H9 (cell line): ENCODE results near the gene INPP5A. TPM values are rescaled to one million over a fixed set of nuclear protein-coding genes. Genes with fewer than 3 reads are reported as not detected.

Experiments used
- DNase-seq: peaks from one replicate; pipeline ENCODE4 v3.0.0-alpha.2; 2017
- H2AFZ ChIP-seq: one replicate; pipeline ENCODE4 v1.6.1; 2013; ENCODE audit warnings: mild to moderate bottlenecking, low read length, control low read depth, moderate library complexity
- H2AK5ac ChIP-seq: 2 replicates; pipeline ENCODE4 v1.6.1; 2013; ENCODE audit warnings: low read length, control low read depth, mixed read lengths; ENCODE audit not compliant: insufficient read length
- H2BK120ac ChIP-seq: one replicate; pipeline ENCODE4 v1.6.1; 2013; ENCODE audit warnings: low read depth, mild to moderate bottlenecking, low read length, control low read depth, inconsistent platforms; ENCODE audit not compliant: poor library complexity, severe bottlenecking
- H2BK12ac ChIP-seq: 2 replicates; pipeline ENCODE4 v1.6.1; 2013; ENCODE audit warnings: low read length, control low read depth, mixed read lengths, low read depth; ENCODE audit not compliant: insufficient read length
- H2BK15ac ChIP-seq: 2 replicates; pipeline ENCODE4 v1.6.1; 2013; ENCODE audit warnings: low read depth, low read length, control low read depth
- H2BK20ac ChIP-seq: one replicate; pipeline ENCODE4 v1.6.1; 2013; ENCODE audit warnings: low read depth, mild to moderate bottlenecking, low read length, control low read depth, inconsistent platforms; ENCODE audit not compliant: poor library complexity, severe bottlenecking
- H2BK5ac ChIP-seq: 2 replicates; pipeline ENCODE4 v1.6.1; 2013; ENCODE audit warnings: low read length, control low read depth, mixed read lengths; ENCODE audit not compliant: insufficient read length
- H3K14ac ChIP-seq: 2 replicates; pipeline ENCODE4 v1.6.1; 2013; ENCODE audit warnings: low read length, control low read depth; ENCODE audit not compliant: insufficient read depth
- H3K18ac ChIP-seq: 2 replicates; pipeline ENCODE4 v1.6.1; 2013; ENCODE audit warnings: low read depth, mild to moderate bottlenecking, mixed read lengths, low read length, control low read depth; ENCODE audit not compliant: insufficient read length
- H3K23ac ChIP-seq: 2 replicates; pipeline ENCODE4 v1.6.1; 2013; ENCODE audit warnings: low read length, control low read depth, mixed read lengths, low read depth; ENCODE audit not compliant: insufficient read length
- H3K23me2 ChIP-seq: 2 replicates; pipeline ENCODE4 v1.6.1; 2013; ENCODE audit warnings: low read depth, mild to moderate bottlenecking, mixed read lengths, low read length, control low read depth; ENCODE audit not compliant: insufficient read length, poor library complexity, severe bottlenecking
- H3K27ac ChIP-seq: 2 replicates; pipeline ENCODE4 v1.5.1; 2013; ENCODE audit warnings: low read length, control low read depth, mixed read lengths, low read depth; ENCODE audit not compliant: insufficient read length
- H3K27me3 ChIP-seq: 2 replicates; pipeline ENCODE4 v1.6.1; 2013; ENCODE audit warnings: low read length, control low read depth, inconsistent platforms; ENCODE audit not compliant: insufficient read depth
- H3K4ac ChIP-seq: 2 replicates; pipeline ENCODE4 v1.6.1; 2013; ENCODE audit warnings: low read depth, mild to moderate bottlenecking, control low read depth, inconsistent platforms, low read length, moderate library complexity
- H3K4me1 ChIP-seq: 2 replicates; pipeline ENCODE4 v1.6.1; 2013; ENCODE audit warnings: low read length, control low read depth, inconsistent platforms; ENCODE audit not compliant: insufficient read depth
- H3K4me2 ChIP-seq: 2 replicates; pipeline ENCODE4 v1.6.1; 2013; ENCODE audit warnings: low read length, control low read depth, mixed read lengths; ENCODE audit not compliant: insufficient read length, insufficient read depth
- H3K56ac ChIP-seq: 2 replicates; pipeline ENCODE4 v1.6.1; 2013; ENCODE audit warnings: low read depth, mild to moderate bottlenecking, mixed read lengths, low read length, control low read depth; ENCODE audit not compliant: insufficient read length
- H3K79me1 ChIP-seq: 2 replicates; pipeline ENCODE4 v1.6.1; 2013; ENCODE audit warnings: low read depth, mild to moderate bottlenecking, moderate library complexity, low read length, control low read depth, inconsistent platforms; ENCODE audit not compliant: insufficient read depth, poor library complexity, severe bottlenecking
- H3K79me2 ChIP-seq: 2 replicates; pipeline ENCODE4 v1.6.1; 2013; ENCODE audit warnings: low read length, control low read depth, inconsistent platforms; ENCODE audit not compliant: insufficient read depth
- H3K9ac ChIP-seq: 2 replicates; pipeline ENCODE4 v1.6.1; 2013; ENCODE audit warnings: low read length, control low read depth, mixed read lengths; ENCODE audit not compliant: insufficient read length; ENCODE audit errors: extremely low read depth
- H3K9me3 ChIP-seq: one replicate; pipeline ENCODE4 v1.6.1; 2013; ENCODE audit warnings: low read depth, low read length, inconsistent platforms; ENCODE audit not compliant: control insufficient read depth
- H3T11ph ChIP-seq: one replicate; pipeline ENCODE4 v1.6.1; 2013; ENCODE audit warnings: mild to moderate bottlenecking, low read length, control low read depth, inconsistent platforms
- H4K20me1 ChIP-seq: one replicate; pipeline ENCODE4 v1.6.1; 2013; ENCODE audit not compliant: control insufficient read depth, insufficient read length, insufficient read depth
- H4K5ac ChIP-seq: 2 replicates; pipeline ENCODE4 v1.6.1; 2013; ENCODE audit warnings: low read depth, mild to moderate bottlenecking, mixed read lengths, low read length, control low read depth; ENCODE audit not compliant: insufficient read length
- H4K8ac ChIP-seq: replicated peaks from 2 replicates; pipeline ENCODE4 v1.6.1; 2013; ENCODE audit warnings: low read length, control low read depth, mixed read lengths, low read depth; ENCODE audit not compliant: insufficient read length
- H4K91ac ChIP-seq: 2 replicates; pipeline ENCODE4 v1.6.1; 2013; ENCODE audit warnings: low read depth, mild to moderate bottlenecking, moderate library complexity, mixed read lengths, low read length, control low read depth; ENCODE audit not compliant: insufficient read length
- H3K27ac Mint-ChIP-seq, 3 experiments: 2 replicates in 2 of 3; 3 replicates in 1 of 3; pipeline ENCODE4 v1.8.0; 2020 to 2021; ENCODE audit warnings: mixed read lengths in 3 of 3, mild to moderate bottlenecking in 1 of 3, moderate library complexity in 1 of 3
- H3K27me3 Mint-ChIP-seq: 2 replicates; pipeline ENCODE4 v1.8.0; 2021; ENCODE audit warnings: low read depth, mild to moderate bottlenecking, moderate library complexity, mixed read lengths
- H3K36me3 Mint-ChIP-seq, 3 experiments: 2 replicates in 2 of 3; 3 replicates in 1 of 3; pipeline ENCODE4 v1.8.0; 2020 to 2021; ENCODE audit warnings: low read depth in 3 of 3, mixed read lengths in 3 of 3; ENCODE audit not compliant: insufficient read depth in 1 of 3
- H3K4me1 Mint-ChIP-seq, 2 experiments: 2 replicates each; pipeline ENCODE4 v1.8.0; 2020; ENCODE audit warnings: mixed read lengths in 2 of 2
- H3K4me3 Mint-ChIP-seq, 2 experiments: 2 replicates in 1 of 2; 3 replicates in 1 of 2; pipeline ENCODE4 v1.8.0; 2020 to 2021; ENCODE audit warnings: mild to moderate bottlenecking in 2 of 2, mixed read lengths in 2 of 2, moderate library complexity in 1 of 2
- H3K9me3 Mint-ChIP-seq, 2 experiments: 2 replicates in 1 of 2; 3 replicates in 1 of 2; pipeline ENCODE4 v1.8.0; 2020; ENCODE audit warnings: mild to moderate bottlenecking in 2 of 2, mixed read lengths in 2 of 2, moderate library complexity in 1 of 2
- CTCF ChIP-seq: fragments of 200-600 bp; sonication (generic); conservative IDR thresholded peaks from 3 replicates; pipeline ENCODE4 v1.8.0; 2021; ENCODE audit warnings: antibody characterized with exemption, mild to moderate bottlenecking
- WGBS: extraction: QIAGEN DNeasy Blood & Tissue Kit; methylation state at CpG from one replicate; pipeline ENCODE4 v1.1.7; 2013; ENCODE audit warnings: missing lambda C conversion rate, low lambda C conversion rate, mixed read lengths; ENCODE audit not compliant: insufficient read length; ENCODE audit errors: extremely low coverage; 5-methylcytosine and 5-hydroxymethylcytosine counted together
- total RNA-seq: library from RNA; stranded (reverse); gene quantifications from 2 replicates; pipeline ENCODE4 v1.2.1, GENCODE V29; 2021

The INPP5A gene
- total RNA-seq, 1 experiment from 2014 or later: 17.7 TPM

GRCh38 chr10:132645247-132645530, 107.6 kb downstream of the INPP5A start:
- no peak overlapping the region for H3K9ac ChIP-seq
- no peak overlapping the region for H2BK20ac ChIP-seq
- no peaks in the 10 kb centered on the region for H3K79me1 ChIP-seq
- H3K79me2 ChIP-seq: no peaks in the 10 kb centered on the region
- H3T11ph ChIP-seq: no peak overlapping the region
- no peak overlapping the region for H4K5ac ChIP-seq
- Mint-ChIP-seq H3K27ac (no peak overlapping the region), H3K27me3 (peaks cover 2% of the 10 kb centered on the region; the same call in 1 of the 2 replicates), H3K9me3 (no peaks in the 10 kb centered on the region), H3K36me3 (no peaks in the 10 kb centered on the region; a peak in 1 of 7 replicates), H3K4me1 (peaks cover 3 to 17% of the 10 kb centered on the region in 2 experiments; a peak in 2 of 4 replicates), H3K4me3 (no peak overlapping the region)
- no peak overlapping the region for H3K23ac ChIP-seq
- no peak overlapping the region for H2BK12ac ChIP-seq
- no peak overlapping the region for H3K56ac ChIP-seq
- H3K27ac ChIP-seq: no peak overlapping the region
- no peak overlapping the region for H3K14ac ChIP-seq
- WGBS: no CpG with 5 or more reads among the region's 14 CpGs
- no peak overlapping the region for H2BK120ac ChIP-seq
- no peak overlapping the region for H3K4ac ChIP-seq
- H3K23me2 ChIP-seq: no peaks in the 10 kb centered on the region
- no peak overlapping the region for H2AFZ ChIP-seq
- H3K4me2 ChIP-seq: no peak overlapping the region
- DNase-seq: no peak
- no peaks in the 10 kb centered on the region for H3K9me3 ChIP-seq
- H4K8ac ChIP-seq: no peak overlapping the region
- no peak overlapping the region for H3K18ac ChIP-seq
- TF ChIP-seq CTCF: no peak
- no peak overlapping the region for H2BK15ac ChIP-seq
- H2AK5ac ChIP-seq: no peak overlapping the region
- no peak overlapping the region for H2BK5ac ChIP-seq
- H4K20me1 ChIP-seq: no peaks in the 10 kb centered on the region
- H3K27me3 ChIP-seq: no peaks in the 10 kb centered on the region
- no peak overlapping the region for H4K91ac ChIP-seq
- no peaks in the 10 kb centered on the region for H3K4me1 ChIP-seq
